Activated T-cell treated with anti-CD3 and anti-CD28 coated beads, Interleukin-2, amount 50 U/mL, for 48 hours (primary cell): ENCODE measurements around the gene NR2F1.

Experiments used
- DNase-seq, 2 experiments: peaks; one replicate each; pipeline ENCODE4 v3.0.0-alpha.2; 2020

The NR2F1 gene

GRCh38 chr5:93591323-93591945 is 8.4 kb downstream of the NR2F1 start:
- no peak for DNase-seq

DNA sequence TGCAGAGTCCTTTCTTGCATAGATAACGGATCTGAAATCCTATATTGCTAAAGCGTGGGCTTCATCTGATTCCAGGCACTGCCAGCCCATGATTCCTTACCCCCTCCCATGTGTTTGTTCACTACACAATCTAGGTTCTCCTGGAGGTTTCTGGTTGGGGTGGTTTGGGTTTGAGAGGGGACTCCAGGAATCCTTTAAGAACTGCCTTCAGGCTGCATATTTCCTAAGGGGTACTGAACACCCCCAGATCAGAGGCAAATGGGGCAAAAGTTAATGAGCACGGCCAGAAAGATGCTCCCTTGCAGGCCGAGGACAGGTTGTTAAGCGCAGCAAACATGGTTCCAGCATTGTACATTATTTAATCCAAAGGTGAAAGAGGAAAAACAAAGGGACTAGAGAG is 9.9 kb downstream of the NR2F1 start:
- DNase-seq: no peak

DNA sequence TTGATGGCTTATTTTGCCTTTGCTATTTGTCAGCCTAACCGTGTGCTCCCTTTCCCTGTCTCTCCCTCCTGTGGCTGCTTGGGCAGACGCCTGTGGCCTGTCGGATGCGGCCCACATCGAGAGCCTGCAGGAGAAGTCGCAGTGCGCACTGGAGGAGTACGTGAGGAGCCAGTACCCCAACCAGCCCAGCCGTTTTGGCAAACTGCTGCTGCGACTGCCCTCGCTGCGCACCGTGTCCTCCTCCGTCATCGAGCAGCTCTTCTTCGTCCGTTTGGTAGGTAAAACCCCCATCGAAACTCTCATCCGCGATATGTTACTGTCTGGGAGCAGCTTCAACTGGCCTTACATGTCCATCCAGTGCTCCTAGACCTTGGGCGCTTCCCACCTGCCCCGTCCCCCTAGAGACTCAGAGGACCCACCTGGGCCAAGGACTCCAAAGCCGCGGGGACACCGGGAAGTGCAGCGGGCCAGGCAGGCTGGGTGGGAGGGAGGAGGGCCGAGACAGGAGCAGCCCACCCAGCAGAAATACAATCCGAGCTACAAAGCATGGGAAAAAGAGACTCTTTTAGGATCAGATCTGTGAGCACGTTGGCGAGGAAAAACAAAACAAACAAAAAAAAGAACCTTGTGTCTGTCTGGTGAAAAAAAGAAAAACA is 10.6 kb downstream of the NR2F1 start:
- no peak for DNase-seq

DNA sequence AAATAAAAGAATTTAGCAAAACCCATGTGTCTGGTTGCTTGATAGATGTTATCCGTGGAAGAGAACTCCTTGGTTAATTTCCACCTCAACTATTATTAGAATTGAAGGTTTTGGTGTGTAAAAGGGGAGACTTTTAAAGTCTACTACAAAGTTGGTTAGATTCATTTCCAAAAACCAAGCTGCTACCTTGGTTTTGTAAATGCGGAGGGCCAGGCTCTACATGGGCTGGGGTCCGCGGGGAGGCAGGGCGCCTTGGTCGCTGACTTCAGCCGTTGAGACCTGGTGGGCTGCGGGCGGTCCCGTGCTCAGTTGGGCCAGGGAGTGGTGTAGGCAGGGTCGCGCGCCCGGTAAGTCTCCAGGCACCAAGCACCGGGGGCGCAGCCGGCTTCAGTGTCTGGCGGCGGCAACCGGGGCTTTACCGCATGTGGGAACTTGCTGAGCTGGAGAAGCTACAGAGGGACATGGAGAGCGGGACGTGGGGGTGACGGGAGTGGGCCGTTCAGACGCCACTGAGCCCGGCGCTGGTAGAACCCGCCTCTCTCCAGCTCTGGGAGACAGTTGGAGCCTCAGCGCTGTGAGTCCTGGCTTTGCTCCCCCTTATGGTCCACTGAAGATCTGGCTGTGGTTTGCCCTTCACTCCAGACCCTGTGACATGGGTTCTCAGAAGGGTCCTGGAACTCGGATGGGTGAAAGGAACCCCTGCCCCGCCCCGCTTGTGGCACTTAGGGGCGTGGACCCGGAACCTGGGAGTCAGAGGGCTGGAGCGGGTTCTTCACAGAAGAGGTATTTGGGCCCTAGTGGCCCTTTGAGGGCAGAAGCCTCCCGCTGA is 11.8 kb downstream of the NR2F1 start:
- DNase-seq: peak in 1 of 2 experiments; percentile 22

- peak in 1 of 2 experiments; percentile 20 for DNase-seq
These were observed 12.6 kb downstream of the NR2F1 start for GRCh38 chr5:93595420-93596147.

DNA sequence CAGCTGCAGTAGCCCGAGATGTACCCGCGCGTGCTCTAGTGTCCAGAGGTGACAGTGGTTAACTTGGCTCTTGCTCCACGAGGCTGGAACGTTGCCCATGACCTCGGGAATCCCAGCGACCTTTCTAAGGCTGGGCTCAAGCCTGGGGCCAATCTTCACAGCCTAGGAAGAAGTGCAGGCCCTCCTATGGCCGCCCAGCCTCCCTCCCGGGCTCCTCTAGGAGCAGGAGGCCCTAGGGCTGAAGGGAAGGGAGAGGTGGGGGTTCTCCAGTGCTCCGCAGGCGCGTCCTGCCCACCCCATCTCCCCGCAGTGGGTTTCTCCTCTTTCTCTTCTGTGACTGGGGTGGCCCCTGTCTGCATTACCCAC is 13.3 kb downstream of the NR2F1 start:
- no peak for DNase-seq

DNA sequence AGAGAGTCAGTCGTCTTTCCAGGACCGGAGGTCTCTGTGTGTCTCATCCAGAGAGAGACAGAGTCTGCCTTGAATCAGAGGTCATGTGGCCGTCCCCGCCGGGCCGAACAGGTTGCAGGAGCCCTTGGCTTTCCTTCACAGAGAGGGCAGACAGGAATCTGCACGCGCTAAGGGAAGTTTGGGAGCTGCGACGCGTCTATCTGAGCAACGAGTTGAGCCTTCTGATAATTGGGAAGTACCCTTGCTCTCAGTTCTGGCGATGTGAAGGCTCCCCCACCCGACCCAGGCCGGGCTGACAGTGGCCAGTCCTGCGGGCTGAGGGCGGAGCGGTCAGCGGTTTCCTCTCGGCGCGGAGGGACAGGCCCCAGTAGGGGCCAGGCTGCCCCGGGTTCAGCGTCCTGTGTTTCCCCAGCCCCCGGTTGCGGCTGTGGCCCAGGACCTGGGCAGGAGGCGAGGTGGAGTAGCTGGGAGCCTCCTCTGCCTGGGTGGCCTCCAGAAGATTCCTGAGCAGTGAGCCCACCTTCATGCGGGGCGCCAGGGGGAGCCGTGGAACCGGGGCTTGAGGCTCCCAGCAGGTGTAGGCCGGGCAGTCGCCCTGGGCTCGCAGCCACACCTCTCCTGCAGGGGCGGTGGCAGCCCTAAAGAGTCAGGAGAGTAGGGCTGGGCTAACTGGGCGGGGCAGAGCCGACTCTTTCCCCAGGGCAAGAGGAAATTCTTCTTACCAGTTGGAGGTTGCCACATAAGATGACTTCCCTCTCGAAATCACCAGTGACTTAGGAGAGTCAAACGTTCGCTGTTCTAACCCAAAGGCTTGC is 13.9 kb downstream of the NR2F1 start:
- DNase-seq: peak in 1 of 2 experiments; percentile 21

DNA sequence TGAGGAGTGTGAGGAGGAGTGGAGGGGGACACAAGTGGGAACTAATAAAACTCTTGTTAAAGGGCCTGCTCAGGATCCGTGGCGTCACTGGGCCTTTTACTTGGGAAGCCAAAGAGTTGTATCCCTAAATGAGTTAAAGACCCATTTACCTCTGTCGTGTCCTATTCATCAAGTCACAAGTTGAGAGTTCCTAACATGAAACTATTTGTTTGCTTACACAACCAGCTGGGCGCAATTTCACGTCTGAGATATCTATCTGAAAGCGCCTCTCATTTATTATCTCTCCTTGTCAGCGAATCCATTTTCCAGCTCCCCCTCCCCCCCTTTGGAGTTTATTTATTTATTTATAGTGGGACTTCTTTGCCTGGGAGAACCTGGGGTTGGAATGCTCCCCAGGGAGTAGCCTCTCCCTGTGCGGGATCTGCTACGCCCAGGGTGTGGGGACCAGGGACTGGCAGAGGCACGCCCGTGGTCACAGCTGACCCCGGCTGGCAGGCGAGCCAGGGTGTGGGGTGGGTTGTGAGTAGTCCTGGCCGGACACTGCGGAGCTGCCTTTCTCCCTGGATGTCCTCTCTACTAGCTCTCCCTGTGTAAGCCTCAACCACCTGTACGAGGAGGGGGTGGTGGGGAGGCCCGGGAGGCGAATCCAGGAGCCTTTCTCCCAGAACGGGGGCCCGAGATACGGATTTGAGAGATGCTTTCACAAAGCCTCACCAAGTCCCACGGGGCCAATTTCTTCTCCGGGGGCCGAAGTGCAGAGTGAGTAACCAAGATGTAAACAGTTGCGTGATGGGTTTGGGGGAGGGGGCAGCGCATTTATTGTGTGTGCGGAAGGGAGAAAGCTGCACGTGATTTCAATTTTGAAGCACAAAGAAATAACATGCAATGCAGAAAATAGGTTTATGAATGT is 15.3 kb downstream of the NR2F1 start:
- DNase-seq: no peak

- DNase-seq: no peak
These were observed 16.0 kb downstream of the NR2F1 start for GRCh38 chr5:93599001-93599379.

DNA sequence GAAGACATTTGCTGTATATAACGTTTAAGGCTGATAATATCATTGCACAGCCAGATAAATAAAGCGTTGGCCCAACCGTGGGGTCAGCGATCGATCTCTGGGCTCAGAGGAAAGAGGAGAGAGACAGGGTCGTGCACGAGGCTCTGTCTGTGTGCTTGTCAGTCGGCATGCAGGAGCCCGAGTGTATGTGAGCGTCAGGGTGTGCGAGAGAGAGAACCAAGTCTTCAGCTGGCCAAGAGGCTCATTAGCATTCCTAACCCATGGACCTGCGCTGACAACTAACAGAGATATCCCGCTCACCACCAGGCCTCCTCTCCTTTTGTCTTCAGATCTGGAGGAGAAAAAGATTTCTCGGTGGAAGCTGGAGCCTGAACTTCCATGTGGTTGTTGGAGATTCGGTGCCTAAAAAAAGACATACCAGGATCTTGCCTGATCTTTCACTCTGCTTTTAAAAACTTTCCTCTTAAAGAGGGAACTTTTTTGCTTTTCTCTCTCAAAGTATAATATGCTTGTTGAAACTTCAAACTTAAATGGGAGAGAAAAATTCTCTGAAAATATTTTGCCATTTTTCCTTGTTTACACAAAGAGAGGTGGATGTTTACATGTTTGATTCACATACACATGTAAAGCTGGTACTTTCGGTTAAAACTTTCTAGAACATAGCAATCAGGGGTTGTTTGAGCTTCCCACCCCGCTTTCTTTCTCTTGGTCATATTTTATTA is 16.5 kb downstream of the NR2F1 start:
- DNase-seq: no peak

DNA sequence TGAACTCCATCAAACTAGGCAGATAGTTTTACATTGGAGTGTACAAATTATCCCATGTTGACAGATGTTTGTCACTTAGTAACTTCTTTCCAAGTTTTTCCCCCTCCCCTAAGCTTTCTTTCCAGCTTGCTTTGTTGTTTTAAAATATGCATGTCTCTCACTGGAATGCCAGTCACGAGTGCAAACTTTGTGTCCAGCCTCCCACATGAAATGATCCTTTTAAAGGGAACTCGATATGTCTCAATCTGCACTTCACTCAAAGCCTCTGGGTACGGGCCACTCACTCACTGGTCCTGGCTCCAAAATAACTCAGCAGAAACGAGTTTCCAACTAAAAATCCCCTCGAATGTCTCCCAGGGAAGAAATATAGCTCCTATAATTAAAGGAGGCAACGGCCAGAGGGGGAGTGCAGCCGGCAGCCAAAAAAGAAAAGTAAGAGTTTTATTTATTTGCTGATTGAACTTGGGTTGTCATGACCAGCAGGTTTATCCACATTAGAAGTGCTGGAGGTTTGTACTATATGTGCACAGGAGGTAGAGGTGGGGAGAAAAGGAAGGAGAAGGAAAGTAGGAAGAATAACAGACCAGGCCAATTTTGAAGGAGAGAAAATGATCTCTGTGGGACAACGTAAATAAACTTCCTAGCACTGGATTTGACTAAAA is 17.5 kb downstream of the NR2F1 start:
- no peak for DNase-seq

GRCh38 chr5:93601071-93601801 is 18.2 kb downstream of the NR2F1 start:
- no peak for DNase-seq

DNA sequence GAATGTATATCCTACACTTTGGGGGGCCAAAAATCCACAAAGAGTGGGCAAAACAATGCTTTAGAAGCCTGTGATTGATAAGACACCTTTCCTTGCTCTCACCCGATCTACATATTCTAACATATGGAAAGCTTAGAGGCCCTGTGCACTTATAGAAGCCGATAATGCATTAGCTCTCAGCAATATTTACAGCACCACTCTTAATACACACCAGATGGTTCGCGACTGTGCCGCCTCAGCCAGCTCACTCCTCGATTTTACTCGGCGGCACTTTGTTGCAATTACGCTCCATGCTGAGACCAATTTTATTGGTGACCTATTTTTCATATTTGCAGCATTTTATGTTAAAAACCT is 18.8 kb downstream of the NR2F1 start:
- DNase-seq: no peak

DNA sequence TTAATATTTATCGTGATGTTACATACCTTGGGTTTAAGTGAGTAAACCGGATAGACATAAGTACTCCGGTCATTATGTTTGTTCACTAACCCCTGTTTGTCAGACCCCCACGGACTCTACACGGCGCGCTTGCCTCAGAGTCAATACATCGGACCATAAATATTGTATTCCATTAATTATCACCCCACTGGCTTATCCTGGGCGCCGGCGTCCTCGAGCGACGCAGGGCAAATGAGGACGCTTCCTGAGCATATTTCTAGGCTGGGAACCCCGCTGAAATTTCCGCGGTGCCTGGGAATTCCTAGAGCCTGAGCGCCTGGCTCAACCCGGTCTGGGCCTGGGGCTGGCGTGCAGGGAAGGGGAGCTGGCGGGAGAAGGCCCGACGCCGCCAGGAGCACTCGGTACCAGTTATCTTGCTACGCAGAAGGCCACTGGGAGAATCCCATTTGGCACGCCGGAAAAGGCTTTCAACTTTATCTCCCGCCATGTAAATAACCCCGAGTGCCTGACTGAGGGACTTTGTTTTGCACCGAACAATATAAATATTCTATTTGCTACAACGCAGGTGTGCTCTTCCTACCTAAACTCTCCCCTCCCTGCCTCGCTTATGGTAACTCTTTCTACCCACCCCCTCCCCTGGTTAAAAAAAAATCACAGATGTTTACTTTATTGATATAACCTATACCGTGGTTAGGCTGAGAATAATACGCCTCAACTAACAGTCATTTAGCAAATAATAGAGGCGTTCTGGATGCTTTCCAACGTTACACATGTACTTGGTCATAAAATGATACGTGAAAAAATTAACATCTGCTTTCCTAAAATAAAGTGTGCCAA is 19.4 kb downstream of the NR2F1 start:
- no peak for DNase-seq

- DNase-seq: no peak
These were observed 20.2 kb downstream of the NR2F1 start for GRCh38 chr5:93603078-93603792.

DNA sequence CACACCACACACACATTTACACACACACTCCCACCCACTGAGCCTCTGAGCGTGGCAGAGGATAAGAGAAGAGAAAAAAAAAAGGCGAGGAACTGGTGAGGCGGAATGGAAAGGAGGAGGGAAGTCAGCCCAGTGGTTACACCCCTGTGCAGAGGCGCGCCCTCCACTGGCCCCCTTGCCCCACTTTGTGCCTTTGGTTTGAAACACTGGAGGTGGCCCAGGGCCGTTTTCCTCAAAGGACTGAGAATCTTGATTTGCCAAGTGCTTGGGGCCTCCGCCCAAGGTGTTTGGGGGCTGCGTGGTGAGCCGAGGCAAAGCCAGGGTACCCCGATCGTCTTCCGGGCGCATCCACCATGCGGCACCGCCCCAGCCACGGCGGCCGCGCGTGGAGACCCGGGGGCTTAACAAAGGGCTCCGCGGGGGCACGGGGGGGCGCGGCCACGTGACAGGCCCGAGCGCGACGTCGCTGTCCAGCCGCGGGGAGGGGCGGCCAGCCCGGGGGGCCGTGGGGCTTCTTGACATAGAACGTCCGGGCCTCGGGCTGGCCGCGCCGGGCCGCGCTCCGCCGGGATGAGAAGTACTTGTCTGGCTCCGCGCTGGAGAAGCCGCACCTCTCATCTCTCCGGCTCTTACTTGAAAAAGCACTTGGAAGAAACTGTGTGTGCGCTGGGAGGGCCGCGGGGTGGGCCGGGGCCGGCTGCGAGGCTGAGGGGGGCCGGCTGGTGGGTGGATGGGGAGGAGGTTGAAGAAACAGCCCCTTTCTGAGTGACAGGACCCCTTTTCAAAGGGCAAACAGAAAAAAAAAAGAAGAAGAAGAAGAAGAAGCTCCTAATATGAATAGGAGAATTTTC is 21.0 kb downstream of the NR2F1 start:
- no peak for DNase-seq
